Measurements from ENCODE around the gene TTYH1. TPM values are rescaled to one million over a fixed set of nuclear protein-coding genes. Genes with fewer than 3 reads are reported as not detected.

TTYH1 gene
- total and polyA plus RNA-seq, 2 experiments from 2014 or later: 7.0 to 11.0 TPM

DNA sequence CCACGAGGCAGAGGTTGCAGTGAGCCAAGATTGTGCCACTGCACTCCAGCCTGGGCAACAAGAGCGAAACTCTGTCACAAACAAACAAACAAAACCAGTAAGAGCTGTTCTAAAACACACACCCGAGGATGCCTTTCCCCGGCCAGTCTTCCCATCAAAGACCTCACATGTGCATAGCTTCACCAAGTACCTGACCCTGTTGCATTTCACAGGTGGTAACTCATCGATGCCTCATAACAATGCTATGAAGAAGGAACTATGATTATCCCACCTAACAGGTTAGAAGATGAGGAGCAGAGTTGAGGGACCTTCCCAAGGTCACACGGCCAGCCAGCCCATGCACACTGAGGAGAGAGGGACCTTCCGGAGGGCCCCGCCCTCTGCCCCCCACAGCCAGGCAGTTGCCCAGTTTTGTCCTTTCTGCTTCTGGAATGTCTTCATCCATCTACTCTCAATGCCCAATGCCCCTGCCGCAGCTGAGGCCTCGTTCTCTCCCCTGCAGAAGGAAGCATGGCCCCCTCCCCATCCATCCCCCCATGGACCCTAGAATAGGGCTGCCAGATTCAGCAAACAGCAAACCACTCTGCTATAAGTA is 17.0 kb downstream of the TTYH1 start:
- Histone ChIP-seq H4K20me1 (ENCODE audit: insufficient read depth, poor library complexity, severe bottlenecking) (peaks cover 10% of the 10 kb centered on the region), H3K9me2 (replicated peaks; ENCODE audit: insufficient read depth) (no peaks in the 10 kb centered on the region), H3K4me3 (no peak overlapping the region), H3K9me3 (ENCODE audit: low read depth) (no peaks in the 10 kb centered on the region), H3K27me3 (peaks cover 11% of the 10 kb centered on the region), H3K4me1 (ENCODE audit: insufficient read depth) (peaks cover 11% of the 10 kb centered on the region), H3K4me2 (no peak overlapping the region), H3K27ac (no peak overlapping the region), H3K36me3 (replicated peaks; ENCODE audit: insufficient read depth, low read depth) (no peaks in the 10 kb centered on the region), H3K79me2 (no peaks in the 10 kb centered on the region), H2AFZ (no peak overlapping the region)
- 86% methylated on average over 10 of the region's 10 CpGs for WGBS (ENCODE audit: low lambda C conversion rate, missing lambda C conversion rate)
- no peak for DNase-seq (ENCODE audit: low spot score)
- TF ChIP-seq EZH2 (IDR thresholded peaks at IDR 0.05; ENCODE audit: borderline replicate concordance): no peak
- no peak for TF ChIP-seq EZH2phosphoT487 (IDR thresholded peaks at IDR 0.05; ENCODE audit: low read depth, severe bottlenecking, unreplicated experiment)
- TF ChIP-seq, protein P1, sequence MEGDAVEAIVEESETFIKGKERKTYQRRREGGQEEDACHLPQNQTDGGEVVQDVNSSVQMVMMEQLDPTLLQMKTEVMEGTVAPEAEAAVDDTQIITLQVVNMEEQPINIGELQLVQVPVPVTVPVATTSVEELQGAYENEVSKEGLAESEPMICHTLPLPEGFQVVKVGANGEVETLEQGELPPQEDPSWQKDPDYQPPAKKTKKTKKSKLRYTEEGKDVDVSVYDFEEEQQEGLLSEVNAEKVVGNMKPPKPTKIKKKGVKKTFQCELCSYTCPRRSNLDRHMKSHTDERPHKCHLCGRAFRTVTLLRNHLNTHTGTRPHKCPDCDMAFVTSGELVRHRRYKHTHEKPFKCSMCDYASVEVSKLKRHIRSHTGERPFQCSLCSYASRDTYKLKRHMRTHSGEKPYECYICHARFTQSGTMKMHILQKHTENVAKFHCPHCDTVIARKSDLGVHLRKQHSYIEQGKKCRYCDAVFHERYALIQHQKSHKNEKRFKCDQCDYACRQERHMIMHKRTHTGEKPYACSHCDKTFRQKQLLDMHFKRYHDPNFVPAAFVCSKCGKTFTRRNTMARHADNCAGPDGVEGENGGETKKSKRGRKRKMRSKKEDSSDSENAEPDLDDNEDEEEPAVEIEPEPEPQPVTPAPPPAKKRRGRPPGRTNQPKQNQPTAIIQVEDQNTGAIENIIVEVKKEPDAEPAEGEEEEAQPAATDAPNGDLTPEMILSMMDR (IDR thresholded peaks at IDR 0.05; ENCODE audit: poor library complexity): no peak

DNA sequence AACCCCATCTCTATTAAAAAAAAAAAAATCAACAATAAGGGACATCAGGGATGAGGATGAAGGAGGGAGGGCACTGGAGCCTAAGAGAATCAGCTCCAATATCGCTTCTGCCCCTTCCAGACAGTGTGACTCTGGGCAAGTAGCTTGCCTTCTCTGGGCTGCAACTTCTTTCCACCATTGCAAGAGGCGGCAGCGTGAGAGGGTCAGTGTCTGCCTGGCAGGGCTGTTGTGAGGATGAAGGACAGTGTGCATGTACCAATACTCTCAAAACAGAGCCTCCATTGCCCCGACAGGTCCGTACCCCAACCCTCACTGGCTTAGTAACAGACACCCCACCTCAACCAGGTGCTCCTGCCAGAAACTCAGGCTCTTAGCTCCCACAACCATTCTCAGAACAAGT is 18.4 kb downstream of the TTYH1 start:
- Histone ChIP-seq H3K9me3 (ENCODE audit: low read depth) (no peaks in the 10 kb centered on the region), H3K4me2 (no peak overlapping the region), H3K27ac (no peak overlapping the region), H3K36me3 (replicated peaks; ENCODE audit: insufficient read depth, low read depth) (no peaks in the 10 kb centered on the region), H3K4me1 (ENCODE audit: insufficient read depth) (peaks cover 11% of the 10 kb centered on the region), H3K4me3 (no peak overlapping the region), H4K20me1 (ENCODE audit: insufficient read depth, poor library complexity, severe bottlenecking) (peaks cover 15% of the 10 kb centered on the region), H3K79me2 (peaks cover 2% of the 10 kb centered on the region), H3K9me2 (replicated peaks; ENCODE audit: insufficient read depth) (no peaks in the 10 kb centered on the region), H3K27me3 (peaks cover 11% of the 10 kb centered on the region), H2AFZ (no peak overlapping the region)
- 93% methylated on average over 5 of the region's 5 CpGs for WGBS (ENCODE audit: low lambda C conversion rate, missing lambda C conversion rate)
- TF ChIP-seq, protein P1 (IDR thresholded peaks at IDR 0.05; ENCODE audit: poor library complexity): no peak
- TF ChIP-seq EZH2phosphoT487 (IDR thresholded peaks at IDR 0.05; ENCODE audit: low read depth, severe bottlenecking, unreplicated experiment) (no peak), EZH2 (IDR thresholded peaks at IDR 0.05; ENCODE audit: borderline replicate concordance) (no peak)
- no peak for DNase-seq (ENCODE audit: low spot score)

DNA sequence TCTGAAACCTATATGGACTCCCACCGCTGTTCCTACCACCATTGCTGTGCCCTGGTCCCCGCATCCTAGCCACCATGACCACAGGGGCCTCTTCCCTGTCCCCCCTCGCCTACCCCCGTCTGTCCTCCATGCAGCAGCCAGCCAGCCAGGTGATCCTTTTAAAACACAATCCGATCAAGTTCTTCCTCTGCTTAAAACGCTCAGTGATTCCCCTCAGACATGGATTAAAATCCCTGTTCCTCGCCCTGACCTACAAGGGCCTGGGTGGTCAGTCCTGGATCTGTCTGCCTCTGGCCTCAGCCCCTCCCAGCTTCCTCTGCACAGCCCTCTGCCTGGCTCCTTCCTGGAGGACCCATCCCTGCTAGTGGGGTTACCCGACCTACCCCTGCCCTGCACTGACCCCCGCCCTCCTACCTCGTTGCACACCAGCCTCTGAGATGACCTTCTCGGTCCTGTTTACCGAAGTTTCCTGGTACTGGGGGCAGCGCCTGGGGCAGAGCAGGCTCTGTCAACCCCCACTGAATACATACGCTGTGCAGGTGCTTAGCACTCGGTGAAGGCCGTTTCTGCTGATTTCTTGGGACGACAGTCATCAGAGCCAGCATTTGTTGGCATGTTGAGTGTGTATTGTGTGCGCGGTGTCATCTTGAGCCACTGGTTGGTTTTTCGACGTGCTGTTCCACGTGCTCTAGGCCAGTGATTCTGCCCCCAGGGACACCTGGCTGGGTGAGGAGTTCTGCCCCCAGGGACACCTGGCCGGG is 19.0 kb downstream of the TTYH1 start:
- Histone ChIP-seq H3K4me3 (no peak overlapping the region), H3K79me2 (peaks cover 2% of the 10 kb centered on the region), H3K9me3 (ENCODE audit: low read depth) (no peaks in the 10 kb centered on the region), H2AFZ (no peak overlapping the region), H3K27ac (no peak overlapping the region), H3K4me1 (ENCODE audit: insufficient read depth) (peaks cover 11% of the 10 kb centered on the region), H3K9me2 (replicated peaks; ENCODE audit: insufficient read depth) (no peaks in the 10 kb centered on the region), H4K20me1 (ENCODE audit: insufficient read depth, poor library complexity, severe bottlenecking) (peaks cover 19% of the 10 kb centered on the region), H3K27me3 (peaks cover 8% of the 10 kb centered on the region), H3K36me3 (replicated peaks; ENCODE audit: insufficient read depth, low read depth) (no peaks in the 10 kb centered on the region), H3K4me2 (no peak overlapping the region)
- no peak for DNase-seq (ENCODE audit: low spot score)
- 89% methylated on average over 23 of the region's 23 CpGs for WGBS (ENCODE audit: low lambda C conversion rate, missing lambda C conversion rate)
- TF ChIP-seq EZH2 (IDR thresholded peaks at IDR 0.05; ENCODE audit: borderline replicate concordance) (no peak), EZH2phosphoT487 (IDR thresholded peaks at IDR 0.05; ENCODE audit: low read depth, severe bottlenecking, unreplicated experiment) (no peak)
- TF ChIP-seq, protein P1 (IDR thresholded peaks at IDR 0.05; ENCODE audit: poor library complexity): no peak

Measured in hepatocyte (in vitro differentiated cells).